Thoracic aorta (tissue), 2 donors: ENCODE results near the gene HMCN1. TPM values are rescaled to one million over a fixed set of nuclear protein-coding genes. Genes with fewer than 3 reads are reported as not detected.
A peak's percentile ranks its signal among the peaks of the same experiment; 100 is the strongest.

ENCODE experiments used
- ATAC-seq: fragments of 150-250 bp; one replicate; pipeline ENCODE4 v1.8.0; 2017; ENCODE audit warnings: low read depth; ENCODE audit not compliant: insufficient number of reproducible peaks, low FRiP score
- DNase-seq: peaks from one replicate; pipeline ENCODE4 v3.0.0-alpha.2; 2020; ENCODE audit warnings: low spot score
- H3K27ac ChIP-seq, 2 donors: fragments of 200-600 bp; sonication (generic); 1 replicate in 1 of 2; 2 replicates in 1 of 2; pipeline ENCODE4 v1.5.1; 2016; ENCODE audit warnings: mild to moderate bottlenecking in 2 of 2, moderate library complexity in 2 of 2
- H3K27me3 ChIP-seq: fragments of 200-600 bp; sonication (generic); replicated peaks from 2 replicates; pipeline ENCODE4 v1.6.0; 2016; ENCODE audit warnings: mild to moderate bottlenecking; ENCODE audit not compliant: insufficient read depth
- H3K36me3 ChIP-seq: fragments of 200-600 bp; sonication (generic); one replicate; pipeline ENCODE4 v1.5.1; 2016
- H3K4me1 ChIP-seq, 2 donors: fragments of 200-600 bp; sonication (generic); 1 replicate in 1 of 2; 2 replicates in 1 of 2; pipeline versions ENCODE4 v1.5.1 to v1.6.0; 2016; ENCODE audit warnings: low read depth in 2 of 2, mild to moderate bottlenecking in 1 of 2; ENCODE audit not compliant: control insufficient read depth in 1 of 2
- H3K4me3 ChIP-seq: fragments of 200-600 bp; sonication (generic); 2 replicates; pipeline ENCODE4 v1.5.1; 2016; ENCODE audit warnings: mild to moderate bottlenecking
- H3K9me3 ChIP-seq: fragments of 200-600 bp; sonication (generic); 2 replicates; pipeline ENCODE4 v1.5.1; 2016
- CTCF ChIP-seq: fragments of 200-600 bp; sonication (generic); IDR thresholded peaks from one replicate; pipeline ENCODE4 v1.5.1; 2019; ENCODE audit warnings: antibody characterized with exemption
- total RNA-seq, 2 donors: library from RNA; depleted of rRNA; stranded (reverse); fragments of >200 nt; gene quantifications; one replicate each; pipeline versions ENCODE4 v1.1.0 to v1.2.3, GENCODE V29; 2016

Gene HMCN1
- total RNA-seq, 2 donors from 2014 or later = 142 to 191 TPM

- Histone ChIP-seq H3K36me3 (no peaks in the 10 kb centered on the region), H3K9me3 (no peaks in the 10 kb centered on the region), H3K4me3 (peak overlapping the region; percentile 21), H3K4me1 (peaks cover 28 to 50% of the 10 kb centered on the region in 2 donors), H3K27ac (peak overlapping the region; percentile 73 to 75), H3K27me3 (no peaks in the 10 kb centered on the region)
- DNase-seq (no peak), ATAC-seq (no peak)
- TF ChIP-seq CTCF = no peak
These were observed 231.7 kb downstream of the HMCN1 start for GRCh38 chr1:185965870-185966269.

GRCh38 chr1:185966471-185966870, 232.3 kb downstream of the HMCN1 start:
- Histone ChIP-seq H3K9me3 (no peaks in the 10 kb centered on the region), H3K4me1 (peaks cover 25 to 44% of the 10 kb centered on the region in 2 donors), H3K27me3 (no peaks in the 10 kb centered on the region), H3K36me3 (no peaks in the 10 kb centered on the region), H3K27ac (peak overlapping the region; percentile 73 to 75), H3K4me3 (peak overlapping the region; percentile 21)
- no peak for TF ChIP-seq CTCF
- ATAC-seq (peak; percentile 31), DNase-seq (no peak)

GRCh38 chr1:185969028-185969427, 234.8 kb downstream of the HMCN1 start:
- no peaks in the 10 kb centered on the region for H3K9me3 ChIP-seq
- peak overlapping the region; percentile 15 to 41 for H3K27ac ChIP-seq
- DNase-seq = no peak
- H3K27me3 ChIP-seq = no peaks in the 10 kb centered on the region
- peaks cover 17 to 65% of the 10 kb centered on the region in 2 donors for H3K4me1 ChIP-seq
- no peaks in the 10 kb centered on the region for H3K36me3 ChIP-seq
- H3K4me3 ChIP-seq = no peak overlapping the region
- ATAC-seq = no peak
- TF ChIP-seq CTCF = no peak

GRCh38 chr1:185969524-185969991, 235.4 kb downstream of the HMCN1 start:
- Histone ChIP-seq H3K36me3 (no peaks in the 10 kb centered on the region), H3K27me3 (no peaks in the 10 kb centered on the region), H3K4me1 (peaks cover 13 to 65% of the 10 kb centered on the region in 2 donors), H3K27ac (peak overlapping the region; percentile 15 to 41), H3K9me3 (no peaks in the 10 kb centered on the region), H3K4me3 (no peak overlapping the region)
- DNase-seq = no peak
- no peak for ATAC-seq
- no peak for TF ChIP-seq CTCF

- peaks cover 10 to 47% of the 10 kb centered on the region in 2 donors for H3K4me1 ChIP-seq
- DNase-seq = no peak
- no peak for TF ChIP-seq CTCF
- H3K9me3 ChIP-seq = no peaks in the 10 kb centered on the region
- H3K27me3 ChIP-seq = no peaks in the 10 kb centered on the region
- H3K27ac ChIP-seq = peak overlapping the region; percentile 24 to 37
- no peak for ATAC-seq
- H3K4me3 ChIP-seq = no peak overlapping the region
- H3K36me3 ChIP-seq = no peaks in the 10 kb centered on the region
These were observed 237.5 kb downstream of the HMCN1 start for GRCh38 chr1:185971688-185972087.
